ENCODE results near the gene KRTAP10-4.

DNA sequence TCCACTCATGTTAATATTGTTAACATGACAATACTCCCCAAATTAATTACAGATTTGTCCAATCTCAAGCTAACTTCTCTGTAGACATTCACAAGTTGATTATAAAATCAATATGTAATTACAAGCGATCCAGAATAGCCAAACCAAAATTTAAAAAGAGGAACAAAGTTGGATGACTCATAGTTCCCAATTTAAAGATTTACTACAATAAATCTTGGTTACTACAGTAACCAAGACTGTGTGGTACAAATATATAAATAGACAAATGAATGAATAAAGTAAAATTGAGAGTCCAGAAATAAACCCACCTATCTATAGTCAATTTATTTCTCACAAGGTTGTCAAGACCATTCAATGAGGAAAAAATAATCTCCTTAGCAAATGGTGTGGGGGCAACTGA is 7.1 kb upstream of the KRTAP10-4 start:
- no peak for TF ChIP-seq EZH2phosphoT487 (IDR thresholded peaks at IDR 0.05; ENCODE audit: borderline replicate concordance, low read depth, low read length)
- TF ChIP-seq, protein P1, sequence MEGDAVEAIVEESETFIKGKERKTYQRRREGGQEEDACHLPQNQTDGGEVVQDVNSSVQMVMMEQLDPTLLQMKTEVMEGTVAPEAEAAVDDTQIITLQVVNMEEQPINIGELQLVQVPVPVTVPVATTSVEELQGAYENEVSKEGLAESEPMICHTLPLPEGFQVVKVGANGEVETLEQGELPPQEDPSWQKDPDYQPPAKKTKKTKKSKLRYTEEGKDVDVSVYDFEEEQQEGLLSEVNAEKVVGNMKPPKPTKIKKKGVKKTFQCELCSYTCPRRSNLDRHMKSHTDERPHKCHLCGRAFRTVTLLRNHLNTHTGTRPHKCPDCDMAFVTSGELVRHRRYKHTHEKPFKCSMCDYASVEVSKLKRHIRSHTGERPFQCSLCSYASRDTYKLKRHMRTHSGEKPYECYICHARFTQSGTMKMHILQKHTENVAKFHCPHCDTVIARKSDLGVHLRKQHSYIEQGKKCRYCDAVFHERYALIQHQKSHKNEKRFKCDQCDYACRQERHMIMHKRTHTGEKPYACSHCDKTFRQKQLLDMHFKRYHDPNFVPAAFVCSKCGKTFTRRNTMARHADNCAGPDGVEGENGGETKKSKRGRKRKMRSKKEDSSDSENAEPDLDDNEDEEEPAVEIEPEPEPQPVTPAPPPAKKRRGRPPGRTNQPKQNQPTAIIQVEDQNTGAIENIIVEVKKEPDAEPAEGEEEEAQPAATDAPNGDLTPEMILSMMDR (conservative IDR thresholded peaks at IDR 0.05; ENCODE audit: low read length) = no peak

All from OCI-LY7 (cell line).